ENCODE measurements around the gene AGAP3.

Gene AGAP3

GRCh38 chr7:151060113-151060415 lies 26.2 kb upstream of the AGAP3 start:
- H3K27me3 ChIP-seq (ENCODE audit: insufficient read depth, low read depth, severe bottlenecking): no peaks in the 10 kb centered on the region
- DNase-seq: no peak
- H3K9me3 ChIP-seq (ENCODE audit: severe bottlenecking): no peaks in the 10 kb centered on the region
- H3K4me3 ChIP-seq (ENCODE audit: low read depth, low read length): peak overlapping the region; percentile 76
- H3K27ac ChIP-seq: peak overlapping the region; percentile 75
- no peak for TF ChIP-seq CTCF (IDR thresholded peaks at IDR 0.05; ENCODE audit: low read depth, low read length)
- H3K36me3 ChIP-seq: peaks cover 24% of the 10 kb centered on the region

- Histone ChIP-seq H3K4me3 (ENCODE audit: low read depth, low read length) (peak overlapping the region; percentile 76), H3K27ac (peak overlapping the region; percentile 75), H3K9me3 (ENCODE audit: severe bottlenecking) (no peaks in the 10 kb centered on the region), H3K27me3 (ENCODE audit: insufficient read depth, low read depth, severe bottlenecking) (no peaks in the 10 kb centered on the region), H3K36me3 (peaks cover 29% of the 10 kb centered on the region)
- peak; percentile 79 for DNase-seq
- TF ChIP-seq CTCF (IDR thresholded peaks at IDR 0.05; ENCODE audit: low read depth, low read length): peak; percentile 15; the same call in 1 of the 2 replicates
Measured at GRCh38 chr7:151060416-151061212, 25.7 kb upstream of the AGAP3 start.

- DNase-seq: no peak
Measured at GRCh38 chr7:151061213-151062110, 24.8 kb upstream of the AGAP3 start.

GRCh38 chr7:151062111-151062398 lies 24.2 kb upstream of the AGAP3 start:
- H3K4me3 ChIP-seq (ENCODE audit: low read depth, low read length): no peak overlapping the region
- peaks cover 37% of the 10 kb centered on the region for H3K36me3 ChIP-seq
- no peak for TF ChIP-seq CTCF (IDR thresholded peaks at IDR 0.05; ENCODE audit: low read depth, low read length)
- no peaks in the 10 kb centered on the region for H3K9me3 ChIP-seq (ENCODE audit: severe bottlenecking)
- no peak for DNase-seq
- no peaks in the 10 kb centered on the region for H3K27me3 ChIP-seq (ENCODE audit: insufficient read depth, low read depth, severe bottlenecking)
- peak overlapping the region; percentile 75 for H3K27ac ChIP-seq

More at GRCh38 chr7:151061213-151062110, 24.8 kb upstream of the AGAP3 start:
- Histone ChIP-seq H3K4me3 (ENCODE audit: low read depth, low read length) (no peak overlapping the region), H3K36me3 (peaks cover 31% of the 10 kb centered on the region), H3K9me3 (ENCODE audit: severe bottlenecking) (no peaks in the 10 kb centered on the region), H3K27ac (peak overlapping the region; percentile 75), H3K27me3 (ENCODE audit: insufficient read depth, low read depth, severe bottlenecking) (no peaks in the 10 kb centered on the region)
- TF ChIP-seq CTCF (IDR thresholded peaks at IDR 0.05; ENCODE audit: low read depth, low read length): no peak

- Histone ChIP-seq H3K36me3 (peaks cover 42% of the 10 kb centered on the region), H3K9me3 (ENCODE audit: severe bottlenecking) (no peaks in the 10 kb centered on the region), H3K4me3 (ENCODE audit: low read depth, low read length) (peak overlapping the region; percentile 37), H3K27ac (peak overlapping the region; percentile 69), H3K27me3 (ENCODE audit: insufficient read depth, low read depth, severe bottlenecking) (no peaks in the 10 kb centered on the region)
- TF ChIP-seq CTCF (IDR thresholded peaks at IDR 0.05; ENCODE audit: low read depth, low read length): no peak
- DNase-seq: peak; percentile 90
Measured at GRCh38 chr7:151062399-151063211, 23.7 kb upstream of the AGAP3 start.
